Hippocampal formation (tissue), 2 donors: ENCODE measurements around the gene IZUMO4.

Source experiments
- DNase-seq, 2 donors: peaks; one replicate each; lab custom pipeline; 2025; lab: John Stamatoyannopoulos, UW

IZUMO4 gene

DNA sequence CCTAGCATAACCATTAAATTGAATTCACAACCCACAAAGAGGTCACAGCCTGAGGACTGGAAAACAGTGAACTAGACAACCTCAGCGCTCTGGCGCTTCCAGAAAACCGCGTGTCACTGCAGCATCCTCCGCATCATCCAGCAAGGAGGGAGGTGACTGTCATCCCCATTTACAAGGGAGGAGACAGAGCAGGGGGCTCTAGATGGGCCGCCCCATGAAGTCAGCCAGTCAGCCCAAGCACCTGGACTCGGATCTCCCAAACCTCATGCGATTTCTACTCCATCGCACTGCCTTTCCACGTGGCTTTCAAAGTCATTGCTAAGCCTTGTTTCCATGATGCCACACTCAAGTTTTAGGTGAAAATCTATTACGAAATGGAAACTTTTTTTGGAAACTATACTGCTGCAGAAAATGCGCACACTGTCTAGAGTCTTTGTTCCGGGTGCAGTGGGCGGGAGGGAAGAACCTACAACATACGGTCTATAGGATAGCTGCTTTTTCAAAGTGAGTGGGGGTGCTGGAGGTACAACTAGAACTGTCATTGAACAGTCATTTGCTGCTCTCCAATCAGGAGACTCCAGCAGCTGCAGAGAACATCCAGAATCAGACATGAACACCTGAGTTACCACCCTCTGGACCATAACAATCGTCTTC, 51.9 kb downstream of the IZUMO4 start:
- no peak for DNase-seq
